ENCODE measurements around the gene PLA2G12A.

DNA sequence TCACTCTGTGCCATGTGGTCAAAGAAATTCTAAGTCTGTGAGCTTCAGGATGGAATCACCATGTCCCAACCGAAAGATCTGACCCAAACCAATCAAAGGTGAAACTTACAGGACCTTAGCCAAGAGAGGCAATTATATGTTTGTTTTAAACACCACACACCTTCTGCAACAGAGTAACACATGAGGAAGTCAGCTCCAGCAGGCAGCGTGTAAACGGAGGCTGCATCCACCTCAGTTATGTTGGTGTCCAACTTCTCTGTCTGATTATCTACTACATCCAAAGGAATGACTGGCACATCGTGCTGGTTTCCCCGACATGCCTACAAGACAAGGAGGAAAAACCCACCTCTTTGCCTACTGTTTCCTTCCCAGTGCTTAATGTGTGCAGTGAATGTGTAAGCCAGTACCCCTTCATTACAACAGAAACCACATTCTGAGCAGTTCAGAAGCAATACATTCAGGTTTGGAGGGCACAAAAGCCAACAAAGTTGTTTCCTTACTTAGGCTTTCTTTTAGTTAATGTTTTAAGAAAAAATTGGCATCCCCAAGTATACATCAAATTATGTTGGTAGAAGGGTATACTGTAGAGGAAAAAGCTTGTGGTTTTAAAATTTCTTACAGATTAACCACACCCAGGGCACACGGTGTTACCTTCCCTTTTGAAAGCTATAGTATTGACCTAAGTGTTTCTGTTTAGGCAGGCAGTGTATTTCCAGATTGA is 39.0 kb downstream of the PLA2G12A start:
- TF ChIP-seq, protein P1, sequence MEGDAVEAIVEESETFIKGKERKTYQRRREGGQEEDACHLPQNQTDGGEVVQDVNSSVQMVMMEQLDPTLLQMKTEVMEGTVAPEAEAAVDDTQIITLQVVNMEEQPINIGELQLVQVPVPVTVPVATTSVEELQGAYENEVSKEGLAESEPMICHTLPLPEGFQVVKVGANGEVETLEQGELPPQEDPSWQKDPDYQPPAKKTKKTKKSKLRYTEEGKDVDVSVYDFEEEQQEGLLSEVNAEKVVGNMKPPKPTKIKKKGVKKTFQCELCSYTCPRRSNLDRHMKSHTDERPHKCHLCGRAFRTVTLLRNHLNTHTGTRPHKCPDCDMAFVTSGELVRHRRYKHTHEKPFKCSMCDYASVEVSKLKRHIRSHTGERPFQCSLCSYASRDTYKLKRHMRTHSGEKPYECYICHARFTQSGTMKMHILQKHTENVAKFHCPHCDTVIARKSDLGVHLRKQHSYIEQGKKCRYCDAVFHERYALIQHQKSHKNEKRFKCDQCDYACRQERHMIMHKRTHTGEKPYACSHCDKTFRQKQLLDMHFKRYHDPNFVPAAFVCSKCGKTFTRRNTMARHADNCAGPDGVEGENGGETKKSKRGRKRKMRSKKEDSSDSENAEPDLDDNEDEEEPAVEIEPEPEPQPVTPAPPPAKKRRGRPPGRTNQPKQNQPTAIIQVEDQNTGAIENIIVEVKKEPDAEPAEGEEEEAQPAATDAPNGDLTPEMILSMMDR (conservative IDR thresholded peaks at IDR 0.05), result no peak
- no peak for TF ChIP-seq EZH2 (IDR thresholded peaks at IDR 0.05; ENCODE audit: low read depth)
